RWPE2 (cell line): ENCODE data around the gene NR5A2.

Source experiments
- ATAC-seq: fragments of 200-7000 bp; cut with Tn5 transposase; 3 replicates; pipeline ENCODE4 v1.9.1; 2021; ENCODE audit warnings: low read depth
- DNase-seq: peaks from one replicate; pipeline ENCODE4 v3.0.0-alpha.2; 2020; ENCODE audit warnings: low spot score
- H3K27ac ChIP-seq: fragments of 450-650 bp; 2 replicates; pipeline ENCODE4 v1.5.1; 2017; ENCODE audit warnings: mild to moderate bottlenecking; ENCODE audit not compliant: poor library complexity, severe bottlenecking
- H3K27me3 ChIP-seq: fragments of 250-450 bp; sonication (Bioruptor Pico); 2 replicates; pipeline ENCODE4 v1.5.1; 2021; ENCODE audit warnings: mild to moderate bottlenecking, moderate library complexity; ENCODE audit not compliant: insufficient read depth, poor library complexity, severe bottlenecking
- H3K36me3 ChIP-seq: fragments of 250-450 bp; sonication (Bioruptor Pico); 2 replicates; pipeline ENCODE4 v1.5.1; 2020; ENCODE audit warnings: low read depth, mild to moderate bottlenecking, moderate library complexity
- H3K4me1 ChIP-seq: fragments of 250-450 bp; sonication (Bioruptor Pico); 2 replicates; pipeline ENCODE4 v1.5.1; 2021; ENCODE audit warnings: mild to moderate bottlenecking, moderate library complexity; ENCODE audit not compliant: insufficient read depth, poor library complexity, severe bottlenecking
- H3K4me3 ChIP-seq: fragments of 250-450 bp; sonication (Bioruptor Pico); 2 replicates; pipeline ENCODE4 v1.5.1; 2021; ENCODE audit warnings: mild to moderate bottlenecking, moderate library complexity; ENCODE audit not compliant: severe bottlenecking
- H3K9me3 ChIP-seq: fragments of 250-450 bp; sonication (Bioruptor Pico); 2 replicates; pipeline ENCODE4 v1.5.1; 2021; ENCODE audit warnings: mild to moderate bottlenecking, moderate library complexity; ENCODE audit not compliant: severe bottlenecking
- CTCF ChIP-seq: fragments of 450-650 bp; IDR thresholded peaks from one replicate; pipeline ENCODE4 v1.5.1; 2017; ENCODE audit warnings: mild to moderate bottlenecking, moderate library complexity; ENCODE audit not compliant: poor library complexity, severe bottlenecking

Gene NR5A2

GRCh38 chr1:200161801-200162200 is 134.3 kb downstream of the NR5A2 start:
- no peak for TF ChIP-seq CTCF
- H3K36me3 ChIP-seq: no peaks in the 10 kb centered on the region
- no peaks in the 10 kb centered on the region for H3K4me1 ChIP-seq
- ATAC-seq: no peak
- H3K27me3 ChIP-seq: no peaks in the 10 kb centered on the region
- H3K4me3 ChIP-seq: no peak overlapping the region
- DNase-seq: no peak
- H3K9me3 ChIP-seq: no peaks in the 10 kb centered on the region
- no peak overlapping the region for H3K27ac ChIP-seq

GRCh38 chr1:200162258-200162657 is 134.7 kb downstream of the NR5A2 start:
- Histone ChIP-seq H3K4me1 (no peaks in the 10 kb centered on the region), H3K27me3 (no peaks in the 10 kb centered on the region), H3K36me3 (no peaks in the 10 kb centered on the region), H3K4me3 (no peak overlapping the region), H3K27ac (no peak overlapping the region), H3K9me3 (no peaks in the 10 kb centered on the region)
- no peak for ATAC-seq
- no peak for TF ChIP-seq CTCF
- DNase-seq: no peak

DNA sequence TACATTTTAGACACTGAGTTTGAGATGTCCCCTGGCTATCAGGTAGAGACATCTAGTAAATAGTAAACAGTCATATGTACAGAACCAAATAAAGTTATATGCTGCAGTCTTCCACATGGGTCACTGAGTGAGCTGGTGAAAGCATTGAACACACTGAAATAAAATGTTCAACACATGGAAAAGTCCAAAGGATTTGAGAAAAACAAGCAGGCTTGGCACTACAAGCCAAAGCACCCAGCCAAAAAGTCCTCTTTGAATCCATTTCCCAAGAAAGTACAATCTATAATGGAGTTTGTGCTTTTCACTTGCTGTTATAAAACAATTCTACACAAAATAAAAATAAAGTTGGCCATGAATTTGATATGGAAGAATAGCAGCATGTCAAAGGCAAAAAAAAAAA is 135.4 kb downstream of the NR5A2 start:
- H3K4me1 ChIP-seq: no peaks in the 10 kb centered on the region
- H3K27ac ChIP-seq: no peak overlapping the region
- no peaks in the 10 kb centered on the region for H3K27me3 ChIP-seq
- no peaks in the 10 kb centered on the region for H3K36me3 ChIP-seq
- H3K4me3 ChIP-seq: no peak overlapping the region
- no peak for ATAC-seq
- TF ChIP-seq CTCF: no peak
- no peaks in the 10 kb centered on the region for H3K9me3 ChIP-seq
- DNase-seq: no peak

GRCh38 chr1:200163911-200164310 is 136.4 kb downstream of the NR5A2 start:
- ATAC-seq (no peak), DNase-seq (no peak)
- no peak for TF ChIP-seq CTCF
- H3K4me3 ChIP-seq: no peak overlapping the region
- no peaks in the 10 kb centered on the region for H3K9me3 ChIP-seq
- H3K27ac ChIP-seq: no peak overlapping the region
- no peaks in the 10 kb centered on the region for H3K36me3 ChIP-seq
- no peaks in the 10 kb centered on the region for H3K4me1 ChIP-seq
- H3K27me3 ChIP-seq: no peaks in the 10 kb centered on the region

DNA sequence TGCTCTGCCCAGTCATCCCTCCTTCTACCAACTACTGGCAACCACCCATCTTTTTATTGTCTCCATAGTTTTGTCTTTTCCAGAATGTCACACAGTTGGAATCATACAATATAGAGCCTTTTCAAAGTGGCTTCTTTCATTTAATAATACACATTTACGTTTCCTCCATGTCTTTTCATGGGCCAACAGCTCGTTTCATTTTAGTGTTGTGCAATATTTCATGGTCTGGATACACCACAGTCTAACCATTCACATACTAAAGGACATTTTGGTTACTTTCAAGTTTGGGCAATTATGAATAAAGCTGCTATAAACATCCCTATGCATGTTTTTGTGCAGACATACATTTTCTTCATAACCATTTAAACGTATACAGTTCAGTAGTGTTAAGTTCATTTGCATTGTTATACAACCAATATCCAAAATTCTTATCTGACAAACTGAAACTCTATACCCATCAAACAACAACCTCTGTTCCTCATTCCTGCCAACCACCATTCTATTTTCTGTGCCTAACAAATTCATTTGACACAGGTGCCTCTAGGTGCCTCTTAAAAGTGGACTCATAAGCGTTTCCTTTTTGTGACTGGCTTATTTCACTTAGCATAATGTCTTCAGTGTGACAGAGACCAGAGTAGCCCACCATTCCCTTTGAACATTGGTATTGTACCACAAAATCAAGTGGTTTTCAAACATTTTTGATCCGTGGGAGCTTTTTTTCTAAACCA is 138.1 kb downstream of the NR5A2 start:
- Histone ChIP-seq H3K9me3 (no peaks in the 10 kb centered on the region), H3K4me1 (no peaks in the 10 kb centered on the region), H3K4me3 (no peak overlapping the region), H3K27me3 (no peaks in the 10 kb centered on the region), H3K27ac (no peak overlapping the region), H3K36me3 (no peaks in the 10 kb centered on the region)
- DNase-seq: no peak
- ATAC-seq: no peak
- no peak for TF ChIP-seq CTCF
